Fibroblast of villous mesenchyme (primary cell): ENCODE data around the gene SYNGR1. TPM values are rescaled to one million over a fixed set of nuclear protein-coding genes. Genes with fewer than 3 reads are reported as not detected.
"Not testable (repeated sequence)": the region's sequence is repeated elsewhere in the genome, so short reads cannot be mapped to it uniquely, and the experiment has no call there.

Experiments
- DNase-seq: peaks from one replicate; pipeline ENCODE4 v3.0.0-alpha.2; 2010; ENCODE audit warnings: low read depth
- H3K4me3 ChIP-seq: 2 replicates; pipeline ENCODE4 v1.5.1; 2011; ENCODE audit warnings: low read depth, mild to moderate bottlenecking, low read length
- CTCF ChIP-seq: IDR thresholded peaks from 2 replicates; pipeline ENCODE4 v1.5.1; 2012; ENCODE audit warnings: low read depth, mild to moderate bottlenecking, low read length; ENCODE audit not compliant: insufficient read depth
- total RNA-seq: library from RNA; depleted of rRNA; stranded (reverse); fragments of >200 nt; gene quantifications from 2 replicates; pipeline ENCODE4 v1.2.3, GENCODE V29; 2012

The SYNGR1 gene
- total RNA-seq, 1 donor = 8.6 TPM

- peak overlapping the region; percentile 93 for H3K4me3 ChIP-seq
- DNase-seq = no peak
- no peak for TF ChIP-seq CTCF
Measured at GRCh38 chr22:39317084-39317774, 32.6 kb upstream of the SYNGR1 start.

GRCh38 chr22:39317775-39318506 is 31.9 kb upstream of the SYNGR1 start:
- peak overlapping the region; percentile 93 for H3K4me3 ChIP-seq
- DNase-seq = peak; percentile 64
- TF ChIP-seq CTCF = no peak

- TF ChIP-seq CTCF = no peak
- no peak for DNase-seq
- H3K4me3 ChIP-seq = peak overlapping the region; percentile 93
Measured at GRCh38 chr22:39318507-39319283, 31.1 kb upstream of the SYNGR1 start.

GRCh38 chr22:39319284-39320022 is 30.3 kb upstream of the SYNGR1 start, which contains the start of gene RPL3:
RPL3 (minus strand) TSS chr22:39319623; CDS start chr22:39319597, 26 bp downstream.
- H3K4me3 ChIP-seq = peak within 1 kb of the TSS; percentile 93
- TF ChIP-seq CTCF = peak; percentile 13
- peak; percentile 99 for DNase-seq

- not testable (repeated sequence) for DNase-seq
- H3K4me3 ChIP-seq = peak overlapping the region; percentile 93
Measured at GRCh38 chr22:39320616-39321029, 29.2 kb upstream of the SYNGR1 start.

- no peak for DNase-seq
- no peak for TF ChIP-seq CTCF
- no peak overlapping the region for H3K4me3 ChIP-seq
Measured at GRCh38 chr22:39325392-39325932, 24.3 kb upstream of the SYNGR1 start.
